GM19372 (cell line): ENCODE results near the gene BIRC5.

Experiments
- ATAC-seq: cut with Tn5 transposase; IDR thresholded peaks from one replicate; pipeline ENCODE4 v1.9.1; 2021; ENCODE audit warnings: mild to moderate bottlenecking, low read depth, moderate library complexity; ENCODE audit not compliant: unreplicated experiment

Gene BIRC5

DNA sequence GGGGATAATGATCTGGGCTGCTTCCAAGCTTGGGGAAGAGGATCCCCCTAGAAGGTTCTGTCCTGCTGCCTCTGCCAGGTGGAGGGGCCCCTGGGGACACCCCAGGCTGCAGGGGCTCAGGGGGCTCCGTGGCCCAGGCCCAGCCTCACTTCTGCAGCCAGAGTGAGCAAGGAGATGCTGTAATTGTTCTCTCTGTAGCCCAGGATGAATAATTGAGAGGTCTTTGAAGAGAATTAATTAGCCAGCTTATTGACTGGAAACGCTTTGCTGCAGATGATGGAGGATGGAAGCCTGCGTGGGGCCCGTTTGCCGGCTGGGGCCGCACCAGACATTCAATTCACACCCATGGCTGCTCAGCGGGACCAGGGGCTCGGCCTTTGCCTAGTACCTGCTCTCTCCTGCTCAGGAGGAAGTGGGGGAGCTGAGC, 55.9 kb downstream of the BIRC5 start:
- ATAC-seq: no peak

DNA sequence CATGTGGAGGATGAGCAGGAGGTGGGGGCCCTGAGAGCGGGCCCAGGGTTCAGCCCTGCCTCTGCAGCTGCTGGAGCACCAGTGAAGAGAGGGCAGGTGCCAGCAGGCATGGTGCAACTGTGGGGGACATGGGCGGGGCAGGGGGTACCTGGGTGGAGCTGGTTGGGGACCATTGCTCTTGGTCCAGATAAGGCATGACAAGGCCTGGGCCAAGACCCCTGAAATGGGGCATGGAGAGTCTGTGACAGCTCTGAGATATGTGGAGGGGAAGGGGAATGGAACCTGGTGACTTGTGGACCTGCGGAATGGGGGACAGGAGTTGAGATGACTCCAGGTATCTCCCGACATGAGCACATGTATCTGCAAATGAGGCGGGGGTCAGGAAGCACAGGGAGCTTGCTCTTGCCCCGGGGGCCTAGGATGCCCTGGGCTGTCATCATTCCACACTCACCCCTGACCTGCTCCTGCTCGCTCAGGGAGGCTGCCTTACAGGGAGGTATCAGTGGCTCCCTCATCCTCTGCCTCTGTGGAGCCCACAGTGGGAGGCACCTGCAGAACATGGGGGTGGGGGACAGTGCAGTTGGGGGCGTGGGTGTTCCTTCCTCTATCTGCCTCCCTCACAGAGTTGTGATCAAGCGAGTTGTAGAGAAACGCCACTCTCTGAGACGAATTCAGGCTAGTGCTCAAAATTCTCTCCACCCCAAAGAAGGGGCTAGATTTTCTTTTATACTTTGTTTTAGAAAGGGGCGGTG, 57.5 kb downstream of the BIRC5 start:
- ATAC-seq: no peak

DNA sequence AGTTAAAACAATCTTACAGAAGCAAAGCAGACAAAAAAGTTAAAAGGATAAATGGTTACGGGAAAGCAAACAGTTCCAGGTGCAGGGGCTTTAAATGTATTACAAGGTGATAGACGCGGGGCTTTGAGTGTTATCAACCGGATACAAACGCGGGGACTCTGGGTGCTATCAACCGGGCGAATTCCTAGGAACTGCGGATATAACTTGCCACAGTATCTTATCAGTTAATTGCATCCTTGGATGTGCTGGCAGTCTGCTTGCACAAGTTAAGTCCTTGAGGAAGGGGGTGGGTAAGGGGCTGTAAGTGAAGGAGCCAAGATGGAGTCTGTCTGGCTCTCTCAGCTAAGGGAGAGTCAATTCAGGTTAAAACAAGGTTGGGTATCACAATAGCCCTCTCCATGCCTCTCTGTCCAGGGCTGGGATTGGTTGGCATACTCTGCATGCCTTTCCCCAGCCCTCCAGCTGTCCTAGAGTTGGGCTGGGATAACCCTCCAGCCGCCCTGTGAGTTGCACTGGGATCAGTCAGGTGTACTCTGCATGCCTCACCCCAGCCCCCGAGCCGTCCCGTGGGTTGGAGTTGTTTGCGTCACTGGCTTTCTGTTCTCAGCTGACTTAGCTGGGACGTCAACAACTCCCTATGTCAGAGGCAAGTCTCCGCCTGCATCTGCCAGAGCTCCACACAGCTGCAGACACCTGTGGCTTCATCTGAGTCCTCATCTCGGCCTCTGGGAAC, 58.3 kb downstream of the BIRC5 start:
- ATAC-seq: no peak

DNA sequence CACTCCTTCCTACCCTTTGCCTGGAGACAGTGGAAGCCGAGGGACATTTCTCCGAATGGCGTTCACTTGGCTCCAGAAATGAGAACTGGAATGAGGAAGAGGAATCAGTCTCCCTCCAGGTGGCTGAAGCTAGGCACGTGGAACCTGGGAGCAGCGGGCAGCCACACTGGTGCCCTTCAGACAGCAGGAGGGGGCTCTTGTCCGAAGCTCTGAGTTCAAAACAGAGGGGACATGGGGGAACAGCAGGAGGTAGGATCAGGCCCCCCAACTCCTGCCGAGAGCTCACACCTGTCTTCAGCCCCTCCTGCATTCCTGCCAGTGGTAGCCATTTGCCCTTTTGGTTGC, 58.8 kb downstream of the BIRC5 start:
- no peak for ATAC-seq

DNA sequence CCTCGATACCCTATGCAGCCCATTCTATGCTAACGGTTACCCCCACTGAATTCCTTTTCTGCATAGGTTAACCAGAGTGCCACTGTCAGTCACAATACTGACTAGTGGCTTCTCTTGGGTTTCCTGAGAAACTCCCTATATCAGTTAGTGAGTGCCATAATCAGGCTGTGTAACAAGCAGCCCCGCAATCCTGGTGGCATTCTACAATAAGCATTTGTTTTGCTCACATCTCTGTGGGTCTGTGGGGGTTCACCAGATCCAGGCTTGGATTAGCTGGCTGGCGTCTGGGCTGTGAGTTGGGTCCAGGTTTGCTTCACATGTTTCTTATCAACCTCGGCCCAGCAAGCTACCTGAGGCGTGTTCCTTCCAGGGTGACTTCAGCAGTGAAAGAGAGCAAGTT, 59.8 kb downstream of the BIRC5 start:
- ATAC-seq: no peak
